Mucosa of descending colon (tissue), 3 donors: ENCODE results near the gene MAD2L2. TPM values are rescaled to one million over a fixed set of nuclear protein-coding genes. Genes with fewer than 3 reads are reported as not detected.

Experiments used
- ATAC-seq: fragments of 200-7000 bp; cut with Tn5 transposase; one replicate; pipeline ENCODE4 v1.9.1; 2020; ENCODE audit warnings: mild to moderate bottlenecking, moderate library complexity
- DNase-seq, 3 donors: peaks; one replicate each; pipeline ENCODE4 v3.0.0-alpha.2; 2020
- H3K36me3 ChIP-seq: fragments of 200-600 bp; one replicate; pipeline ENCODE4 v1.8.0; 2021; ENCODE audit warnings: low read depth, mild to moderate bottlenecking
- H3K4me1 ChIP-seq: fragments of 200-600 bp; one replicate; pipeline ENCODE4 v1.8.0; 2021; ENCODE audit warnings: low read depth, mild to moderate bottlenecking
- H3K4me3 ChIP-seq: fragments of 200-600 bp; one replicate; pipeline ENCODE4 v1.8.0; 2021; ENCODE audit warnings: mild to moderate bottlenecking
- H3K9me3 ChIP-seq: fragments of 200-600 bp; one replicate; pipeline ENCODE4 v1.8.0; 2021; ENCODE audit warnings: mild to moderate bottlenecking
- intact Hi-C, 2 donors: fragments of 100-400 bp; cut with DNase I in 1 of 2; cut with micrococcal nuclease in 1 of 2; formaldehyde crosslinking; loops; one replicate each; pipeline versions ENCODE4 v1.11.0 to v1.11.1; 2022; cut with DNase I, micrococcal nuclease
- total RNA-seq, 3 donors: library from RNA; stranded (reverse); fragmentation: NEBNext Ultra II Directional in 2 of 3; extraction: Animal tissue kit (Norgen Biotek cat#: 25700) in 2 of 3; gene quantifications; one replicate each; pipeline versions ENCODE4 v1.2.1 to v1.2.4, GENCODE V29; 2021 to 2023
- TF ChIP-seq, protein P1 (sequence below): fragments of 200-600 bp; IDR thresholded peaks from one replicate; pipeline ENCODE4 v1.8.0; 2022; ENCODE audit warnings: antibody characterized with exemption, mild to moderate bottlenecking
- donor health status: DM: no; HTN: no; CAD: no; lungs with moderate emphysema.
- donor health status: DM: no; HTN: no; CAD: no.
- donor health status: DM: no; HTN: yes; CAD: no.

Gene MAD2L2
- total RNA-seq, 3 donors from 2014 or later: 5.1 to 21.2 (median 16.3) TPM

- TF ChIP-seq, protein P1, sequence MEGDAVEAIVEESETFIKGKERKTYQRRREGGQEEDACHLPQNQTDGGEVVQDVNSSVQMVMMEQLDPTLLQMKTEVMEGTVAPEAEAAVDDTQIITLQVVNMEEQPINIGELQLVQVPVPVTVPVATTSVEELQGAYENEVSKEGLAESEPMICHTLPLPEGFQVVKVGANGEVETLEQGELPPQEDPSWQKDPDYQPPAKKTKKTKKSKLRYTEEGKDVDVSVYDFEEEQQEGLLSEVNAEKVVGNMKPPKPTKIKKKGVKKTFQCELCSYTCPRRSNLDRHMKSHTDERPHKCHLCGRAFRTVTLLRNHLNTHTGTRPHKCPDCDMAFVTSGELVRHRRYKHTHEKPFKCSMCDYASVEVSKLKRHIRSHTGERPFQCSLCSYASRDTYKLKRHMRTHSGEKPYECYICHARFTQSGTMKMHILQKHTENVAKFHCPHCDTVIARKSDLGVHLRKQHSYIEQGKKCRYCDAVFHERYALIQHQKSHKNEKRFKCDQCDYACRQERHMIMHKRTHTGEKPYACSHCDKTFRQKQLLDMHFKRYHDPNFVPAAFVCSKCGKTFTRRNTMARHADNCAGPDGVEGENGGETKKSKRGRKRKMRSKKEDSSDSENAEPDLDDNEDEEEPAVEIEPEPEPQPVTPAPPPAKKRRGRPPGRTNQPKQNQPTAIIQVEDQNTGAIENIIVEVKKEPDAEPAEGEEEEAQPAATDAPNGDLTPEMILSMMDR: no peak
- DNase-seq (no peak), ATAC-seq (peak; percentile 46)
- H3K9me3 ChIP-seq: no peaks in the 10 kb centered on the region
- H3K4me3 ChIP-seq: no peak overlapping the region
- peaks cover 14% of the 10 kb centered on the region for H3K4me1 ChIP-seq
- no peaks in the 10 kb centered on the region for H3K36me3 ChIP-seq
- intact Hi-C loops: no loop called here
Observed at GRCh38 chr1:11693024-11693590, 12.2 kb upstream of the MAD2L2 start.

- Histone ChIP-seq H3K36me3 (no peaks in the 10 kb centered on the region), H3K4me3 (no peak overlapping the region), H3K9me3 (no peaks in the 10 kb centered on the region), H3K4me1 (peaks cover 14% of the 10 kb centered on the region)
- intact Hi-C loops: no loop called here
- ATAC-seq (no peak), DNase-seq (no peak)
- TF ChIP-seq, protein P1: no peak
Observed at GRCh38 chr1:11691928-11692711, 11.2 kb upstream of the MAD2L2 start.

- Histone ChIP-seq H3K4me3 (no peak within 1 kb of the TSS), H3K4me1 (peaks cover 14% of the 10 kb centered on the region), H3K9me3 (no peaks in the 10 kb centered on the region), H3K36me3 (no peaks in the 10 kb centered on the region)
- intact Hi-C loops: no loop called here
- DNase-seq (no peak), ATAC-seq (peak; percentile 43)
- TF ChIP-seq, protein P1: no peak
Observed at GRCh38 chr1:11691302-11691914, 10.5 kb upstream of the MAD2L2 start, which contains the start of gene DRAXIN. DRAXIN (plus strand) TSS chr1:11691710; CDS start chr1:11706259, 14,549 bp downstream.

DNA sequence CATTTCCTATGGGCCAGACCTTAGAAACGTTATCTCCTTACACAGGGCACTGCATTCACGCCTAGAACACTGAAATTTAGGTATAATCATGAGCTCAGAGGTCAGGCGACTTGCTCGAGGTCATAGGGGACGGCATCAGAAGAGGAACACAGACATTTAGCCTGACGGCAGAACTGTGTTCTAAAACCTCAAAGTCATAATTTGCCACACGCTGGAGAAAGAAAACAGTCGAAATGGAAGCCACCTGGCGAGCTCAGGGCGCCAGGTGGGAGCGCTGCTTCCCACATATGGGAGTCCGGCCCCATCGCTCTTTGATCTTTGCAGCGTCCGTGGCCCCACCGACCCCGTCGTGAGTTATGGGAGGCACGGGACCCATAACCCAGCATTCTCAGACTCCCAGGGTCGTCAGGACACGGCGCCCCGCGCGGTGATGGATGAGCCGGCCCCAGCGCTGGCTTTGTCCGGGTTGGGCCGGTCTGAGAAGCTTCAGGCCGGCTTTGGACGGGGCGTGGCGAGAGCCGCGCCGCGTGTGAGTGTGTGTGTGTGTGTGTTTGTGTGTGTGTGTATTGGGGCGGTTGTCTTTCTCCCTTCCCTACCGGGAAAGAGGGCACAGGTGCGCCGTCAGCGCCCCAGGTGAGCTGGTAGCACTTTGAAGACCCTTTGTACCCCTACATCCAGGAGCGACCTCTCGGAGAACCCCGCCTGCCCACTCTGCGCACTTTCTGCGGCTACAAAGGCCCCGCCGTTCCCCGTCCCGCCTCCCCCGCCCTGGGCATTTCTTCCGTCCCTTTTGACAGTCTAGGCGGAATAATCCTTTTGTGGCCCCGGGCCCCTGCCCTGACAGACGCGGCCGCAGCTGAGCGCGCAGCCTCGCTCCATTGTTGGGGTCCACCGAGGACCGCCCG is 9.7 kb upstream of the MAD2L2 start:
- intact Hi-C loops: no loop called here
- no peaks in the 10 kb centered on the region for H3K36me3 ChIP-seq
- H3K4me3 ChIP-seq: no peak overlapping the region
- DNase-seq (no peak), ATAC-seq (peak; percentile 58)
- H3K4me1 ChIP-seq: peaks cover 14% of the 10 kb centered on the region
- H3K9me3 ChIP-seq: no peaks in the 10 kb centered on the region
- TF ChIP-seq, protein P1: no peak

DNA sequence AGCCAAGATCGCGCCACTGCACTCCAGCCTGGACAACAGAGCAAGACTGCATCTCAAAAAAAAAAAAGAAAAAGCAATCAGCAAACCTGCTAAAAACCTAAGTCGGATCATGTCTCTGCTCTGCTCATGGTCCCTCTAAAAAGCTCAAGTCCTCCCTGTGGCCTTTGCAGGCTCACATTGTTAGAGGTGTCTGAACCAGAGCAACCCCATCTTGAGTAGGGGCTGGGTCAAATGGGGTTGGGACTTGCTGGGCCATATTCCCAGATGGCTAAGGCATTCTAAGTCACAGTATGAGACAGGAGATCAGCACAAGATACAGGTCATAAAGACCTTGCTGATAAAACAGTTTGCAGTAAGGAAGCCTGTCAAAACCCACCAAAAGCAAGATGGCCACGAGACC is 7.6 kb upstream of the MAD2L2 start:
- Histone ChIP-seq H3K4me3 (no peak overlapping the region), H3K36me3 (no peaks in the 10 kb centered on the region), H3K9me3 (no peaks in the 10 kb centered on the region), H3K4me1 (peaks cover 14% of the 10 kb centered on the region)
- TF ChIP-seq, protein P1: no peak
- DNase-seq: no peak
- intact Hi-C loops: no loop called here
- ATAC-seq: no peak
